Measurements from ENCODE around the gene FSCN2. TPM values are rescaled to one million over a fixed set of nuclear protein-coding genes. Genes with fewer than 3 reads are reported as not detected.

The FSCN2 gene
- polyA plus RNA-seq, 1 of the 3 experiments (the other 2 are of a cell fraction): 2.1 TPM

DNA sequence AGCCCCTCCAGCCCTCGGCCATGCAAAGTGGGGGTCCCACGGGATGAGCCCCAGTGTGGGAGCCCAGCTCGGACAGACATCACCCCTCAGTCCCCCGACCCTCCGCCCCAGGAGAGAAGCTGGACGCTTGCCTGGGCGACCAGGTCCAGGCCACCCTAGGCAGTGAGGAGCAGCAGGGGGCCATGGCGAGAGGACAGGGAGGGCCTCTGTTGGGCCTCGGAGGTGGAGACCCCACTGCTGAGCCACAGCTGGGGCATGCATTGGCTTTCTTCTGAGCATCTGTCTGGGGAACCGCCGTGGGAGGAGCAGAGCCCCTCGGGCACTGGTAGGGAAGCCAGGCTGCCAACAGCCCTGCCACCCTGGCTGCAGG, 28.6 kb upstream of the FSCN2 start:
- no peak overlapping the region for H3K4me3 ChIP-seq (ENCODE audit: low read depth in 2 of 2, low read length in 1 of 2)
- TF ChIP-seq RXRA (IDR thresholded peaks at IDR 0.05; ENCODE audit: borderline replicate concordance, low read depth) (no peak), GABPA (IDR thresholded peaks at IDR 0.05; ENCODE audit: low read depth) (no peak), SIN3A (IDR thresholded peaks at IDR 0.05; ENCODE audit: borderline replicate concordance, low read depth, low read length) (no peak), ZBTB33 (IDR thresholded peaks at IDR 0.05; ENCODE audit: borderline replicate concordance, low read depth) (no peak), GATA2 (CRISPR knock-in tag; IDR thresholded peaks at IDR 0.05) (no peak), NRF1 (IDR thresholded peaks at IDR 0.05; ENCODE audit: low read depth, low read length) (no peak), JUND (IDR thresholded peaks at IDR 0.05) (no peak), MEF2A (IDR thresholded peaks at IDR 0.05; ENCODE audit: borderline replicate concordance, low read depth) (no peak), ELF1 (IDR thresholded peaks at IDR 0.05) (no peak), RAD21 (IDR thresholded peaks at IDR 0.05; ENCODE audit: low read length) (no peak), NFIC (IDR thresholded peaks at IDR 0.05; ENCODE audit: borderline replicate concordance) (no peak), RFX5 (IDR thresholded peaks at IDR 0.05; ENCODE audit: low read length) (no peak), FOXJ3 (CRISPR knock-in tag; IDR thresholded peaks at IDR 0.05) (no peak), MXI1 (IDR thresholded peaks at IDR 0.05; ENCODE audit: low read depth, low read length) (no peak), CHD2 (IDR thresholded peaks at IDR 0.05; ENCODE audit: low read length, partially characterized antibody) (no peak), EP300 (IDR thresholded peaks at IDR 0.05; ENCODE audit: borderline replicate concordance in 1 of 2, low read depth in 1 of 2, low read length in 1 of 2) (no peak), YY1 (IDR thresholded peaks at IDR 0.05; ENCODE audit: low read depth) (no peak), TCF12 (IDR thresholded peaks at IDR 0.05) (no peak)
- TF ChIP-seq, protein P1, sequence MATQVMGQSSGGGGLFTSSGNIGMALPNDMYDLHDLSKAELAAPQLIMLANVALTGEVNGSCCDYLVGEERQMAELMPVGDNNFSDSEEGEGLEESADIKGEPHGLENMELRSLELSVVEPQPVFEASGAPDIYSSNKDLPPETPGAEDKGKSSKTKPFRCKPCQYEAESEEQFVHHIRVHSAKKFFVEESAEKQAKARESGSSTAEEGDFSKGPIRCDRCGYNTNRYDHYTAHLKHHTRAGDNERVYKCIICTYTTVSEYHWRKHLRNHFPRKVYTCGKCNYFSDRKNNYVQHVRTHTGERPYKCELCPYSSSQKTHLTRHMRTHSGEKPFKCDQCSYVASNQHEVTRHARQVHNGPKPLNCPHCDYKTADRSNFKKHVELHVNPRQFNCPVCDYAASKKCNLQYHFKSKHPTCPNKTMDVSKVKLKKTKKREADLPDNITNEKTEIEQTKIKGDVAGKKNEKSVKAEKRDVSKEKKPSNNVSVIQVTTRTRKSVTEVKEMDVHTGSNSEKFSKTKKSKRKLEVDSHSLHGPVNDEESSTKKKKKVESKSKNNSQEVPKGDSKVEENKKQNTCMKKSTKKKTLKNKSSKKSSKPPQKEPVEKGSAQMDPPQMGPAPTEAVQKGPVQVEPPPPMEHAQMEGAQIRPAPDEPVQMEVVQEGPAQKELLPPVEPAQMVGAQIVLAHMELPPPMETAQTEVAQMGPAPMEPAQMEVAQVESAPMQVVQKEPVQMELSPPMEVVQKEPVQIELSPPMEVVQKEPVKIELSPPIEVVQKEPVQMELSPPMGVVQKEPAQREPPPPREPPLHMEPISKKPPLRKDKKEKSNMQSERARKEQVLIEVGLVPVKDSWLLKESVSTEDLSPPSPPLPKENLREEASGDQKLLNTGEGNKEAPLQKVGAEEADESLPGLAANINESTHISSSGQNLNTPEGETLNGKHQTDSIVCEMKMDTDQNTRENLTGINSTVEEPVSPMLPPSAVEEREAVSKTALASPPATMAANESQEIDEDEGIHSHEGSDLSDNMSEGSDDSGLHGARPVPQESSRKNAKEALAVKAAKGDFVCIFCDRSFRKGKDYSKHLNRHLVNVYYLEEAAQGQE (IDR thresholded peaks at IDR 0.05; ENCODE audit: low read depth, low read length): no peak
- no peaks in the 10 kb centered on the region for H4K20me1 ChIP-seq (ENCODE audit: insufficient read depth)
- no peaks in the 10 kb centered on the region for H3K79me2 ChIP-seq (ENCODE audit: insufficient read depth)
- peak overlapping the region; percentile 17; the same call in 1 of the 2 replicates for H3K4me2 ChIP-seq
- H3K27ac ChIP-seq (ENCODE audit: low read depth in 2 of 2, low read length in 1 of 2): no peak overlapping the region
- peaks cover 0 to 4% of the 10 kb centered on the region in 2 experiments; a peak in 1 of 4 replicates for H3K4me1 ChIP-seq (ENCODE audit: control insufficient read depth in 1 of 2, insufficient read depth in 2 of 2, low read depth in 1 of 2, low read length in 1 of 2)
- no peaks in the 10 kb centered on the region for H3K36me3 ChIP-seq (replicated peaks in 1 of 2; ENCODE audit: control insufficient read depth in 1 of 2, insufficient read depth in 2 of 2, low read length in 1 of 2)
- no peaks in the 10 kb centered on the region for H3K9me3 ChIP-seq
- peak overlapping the region; percentile 32; the same call in 1 of the 2 replicates for H2AFZ ChIP-seq (ENCODE audit: low read depth)
- peaks cover 5% of the 10 kb centered on the region for H3F3A ChIP-seq (replicated peaks; ENCODE audit: insufficient read depth)
- H3K9ac ChIP-seq: no peak overlapping the region
- WGBS (ENCODE audit: low lambda C conversion rate): 85% methylated on average over 10 of the region's 12 CpGs
- DNase-seq: no peak
- POLR2A ChIA-PET: interaction anchor here (0.6 to 2.6 kb wide), 2 partner anchors 13 to 104 kb away, joined by 4 to 11 read pairs; partner anchors contain the start of gene ACTG1
- CTCF ChIA-PET: interaction anchor here (1.2 to 1.9 kb wide), 3 partner anchors 15 to 103 kb away, joined by 3 to 5 read pairs (median 4); no protein-coding TSS in a partner anchor
- no peaks in the 10 kb centered on the region for H3K27me3 ChIP-seq (ENCODE audit: insufficient read depth)
- H3K9me2 ChIP-seq: no peaks in the 10 kb centered on the region

Measured in SK-N-SH (cell line).